ENCODE results near the gene PLD3.
"Not testable (repeated sequence)": the region's sequence is repeated elsewhere in the genome, so short reads cannot be mapped to it uniquely, and the experiment has no call there.

PLD3 gene

GRCh38 chr19:40348125-40348913 is at the start of gene PLD3, which contains the start of gene C19orf47:
Gene PLD3, plus strand, starts transcription at chr19:40348695. Its CDS starts 17,789 bp downstream, at chr19:40366484.
Gene C19orf47, minus strand, starts transcription at chr19:40348397. Its CDS starts 6,540 bp downstream, at chr19:40341857.
- peak; percentile 80 for FAIRE-seq

GRCh38 chr19:40300668-40301067 is 47.8 kb upstream of the PLD3 start:
- no peak for FAIRE-seq

- no peak for FAIRE-seq
Measured at GRCh38 chr19:40302224-40303011, 46.1 kb upstream of the PLD3 start.

DNA sequence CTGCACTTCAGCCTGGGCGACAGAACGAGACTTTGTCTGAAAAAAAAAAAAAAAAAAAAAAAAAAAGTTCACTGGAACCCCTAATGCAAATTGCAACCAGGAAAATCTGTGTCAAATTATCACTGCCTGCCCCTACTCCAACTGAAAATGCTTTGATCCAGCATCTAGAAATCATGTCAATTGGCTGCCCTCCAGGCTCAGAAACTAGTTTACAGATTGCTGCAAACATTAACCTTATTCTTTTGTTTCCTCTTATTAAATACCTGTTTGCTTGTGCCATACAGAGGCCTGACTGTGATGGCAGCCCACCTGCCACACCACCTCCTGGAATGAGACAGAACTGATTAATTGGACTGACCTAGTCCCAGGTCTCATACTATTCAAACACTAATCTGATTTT is 44.7 kb upstream of the PLD3 start:
- no peak for FAIRE-seq

GRCh38 chr19:40304306-40304705 is 44.2 kb upstream of the PLD3 start:
- FAIRE-seq, result no peak

DNA sequence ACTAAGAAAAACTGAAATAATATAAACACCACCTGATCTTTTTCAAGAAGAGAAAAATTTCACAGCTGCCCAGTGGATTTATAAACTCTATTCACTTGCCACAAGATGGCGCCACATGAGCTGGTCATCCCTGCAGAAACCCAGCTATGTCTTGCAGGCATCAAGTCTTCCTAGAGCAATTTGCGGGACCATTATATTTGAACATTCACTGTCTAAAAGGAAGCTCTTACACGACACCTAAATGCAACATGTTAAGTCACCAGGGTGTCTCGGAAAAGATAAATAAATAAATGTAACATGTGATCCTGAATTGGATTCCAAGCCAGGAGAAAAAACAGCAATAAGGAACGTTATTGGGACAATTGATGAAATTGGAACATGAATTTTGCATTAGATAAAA is 43.1 kb upstream of the PLD3 start:
- FAIRE-seq, result peak; percentile 82

DNA sequence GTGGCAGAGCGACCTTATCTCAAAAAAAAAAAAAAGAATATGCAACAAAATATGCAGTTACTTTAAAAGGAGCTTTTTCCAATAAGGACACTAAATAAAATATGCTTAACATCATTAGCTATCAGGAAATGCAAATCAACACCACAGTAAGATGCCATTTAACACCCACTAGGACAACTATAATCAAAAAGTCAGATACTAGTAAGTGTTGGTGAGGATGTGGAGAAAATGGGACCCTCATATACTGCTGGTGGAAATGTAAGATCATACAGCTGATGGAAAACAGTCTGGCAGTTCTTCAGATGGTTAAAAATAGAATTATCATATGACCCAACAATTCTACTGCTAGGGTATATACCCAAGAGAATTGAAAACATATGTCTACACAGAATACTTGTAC is 38.8 kb upstream of the PLD3 start:
- no peak for FAIRE-seq

DNA sequence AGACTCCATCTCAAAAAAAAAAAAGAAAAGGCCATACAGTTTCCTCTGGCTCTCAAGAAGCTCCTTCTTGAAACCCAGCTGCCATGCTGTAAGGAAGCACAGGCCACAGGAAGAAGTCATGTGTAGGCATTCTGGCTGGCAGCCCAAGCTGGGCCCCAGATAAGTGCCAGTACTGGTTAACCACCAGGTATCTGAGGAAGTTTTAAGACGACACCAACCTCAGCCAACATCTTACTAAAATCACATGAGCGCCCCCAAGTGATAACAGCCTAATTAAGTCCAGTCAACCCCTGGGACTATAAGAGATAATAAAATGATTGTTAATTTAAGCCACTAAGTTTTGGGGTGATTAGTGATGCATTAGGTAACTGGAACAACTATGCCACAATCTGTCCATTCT is 36.0 kb upstream of the PLD3 start:
- no peak for FAIRE-seq

- no peak for FAIRE-seq
Measured at GRCh38 chr19:40313229-40313983, 35.1 kb upstream of the PLD3 start.

DNA sequence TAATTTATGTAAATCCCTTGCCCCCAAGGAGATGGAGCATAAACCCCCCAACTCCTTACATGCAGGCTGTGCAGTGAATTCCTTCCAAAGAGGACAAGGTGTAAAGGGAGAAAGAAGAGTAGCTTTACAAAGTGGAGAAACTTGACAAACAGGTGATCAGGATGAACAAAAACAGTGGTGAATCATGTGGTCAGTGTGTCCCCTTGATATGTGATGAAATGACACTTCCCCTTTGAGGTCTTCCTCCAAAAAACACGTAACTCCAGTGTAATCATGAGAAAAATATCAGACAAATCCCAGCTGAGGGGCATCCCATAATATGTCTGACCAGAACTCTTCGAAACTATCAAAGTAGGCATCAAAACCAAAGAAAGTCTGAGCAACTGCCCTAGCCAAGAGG is 33.8 kb upstream of the PLD3 start:
- FAIRE-seq, result no peak

DNA sequence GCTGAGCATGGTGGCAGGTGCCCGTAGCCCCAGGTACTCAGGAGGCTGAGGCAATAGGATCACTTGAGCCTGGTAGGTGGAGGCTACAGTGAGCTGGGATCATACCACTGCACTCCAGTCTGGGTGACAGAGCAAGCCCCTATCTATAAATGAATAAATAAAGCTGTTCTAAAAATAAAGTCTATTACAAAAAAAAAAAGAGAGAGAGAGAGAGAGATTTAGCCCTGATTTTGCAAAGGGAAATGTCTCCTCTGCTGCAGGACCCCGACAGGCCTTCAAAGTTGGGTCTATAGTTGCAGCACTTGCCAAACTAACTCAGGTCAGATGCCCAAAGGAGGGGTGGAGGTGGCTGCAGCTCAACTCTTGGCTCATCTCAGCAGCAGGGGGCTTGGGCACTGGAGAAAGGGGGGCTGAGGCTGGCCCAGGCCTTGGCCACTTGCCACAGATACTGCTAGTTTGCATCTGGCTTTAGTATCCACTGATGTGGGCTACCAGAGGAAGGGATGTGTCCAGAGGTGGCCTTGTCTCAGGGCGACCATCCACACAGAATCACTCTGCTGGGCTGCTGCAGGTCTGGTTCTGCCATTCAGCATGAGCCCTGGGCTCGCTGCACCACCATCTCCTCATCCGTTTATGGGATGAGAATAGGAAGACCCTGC is 32.6 kb upstream of the PLD3 start:
- no peak for FAIRE-seq

DNA sequence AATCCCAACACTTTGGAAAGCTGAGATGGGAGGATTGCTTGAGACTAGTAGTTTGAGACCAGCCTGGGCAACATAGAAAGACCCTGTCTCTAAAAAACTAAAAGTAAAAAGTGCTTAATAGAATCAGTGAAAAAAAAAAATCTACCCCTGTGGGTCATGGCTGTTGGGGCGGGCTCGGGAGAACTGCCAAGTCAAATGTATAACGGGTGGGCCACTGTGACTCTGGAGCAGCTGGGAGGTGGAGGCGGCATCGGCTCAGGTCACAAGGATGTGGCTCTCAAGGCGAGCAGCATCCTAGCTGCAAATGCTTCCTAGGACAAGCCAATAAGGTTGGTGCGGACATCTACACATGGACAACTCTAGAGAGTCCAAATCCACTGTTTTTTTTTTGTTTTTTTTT is 31.2 kb upstream of the PLD3 start:
- FAIRE-seq, result no peak

DNA sequence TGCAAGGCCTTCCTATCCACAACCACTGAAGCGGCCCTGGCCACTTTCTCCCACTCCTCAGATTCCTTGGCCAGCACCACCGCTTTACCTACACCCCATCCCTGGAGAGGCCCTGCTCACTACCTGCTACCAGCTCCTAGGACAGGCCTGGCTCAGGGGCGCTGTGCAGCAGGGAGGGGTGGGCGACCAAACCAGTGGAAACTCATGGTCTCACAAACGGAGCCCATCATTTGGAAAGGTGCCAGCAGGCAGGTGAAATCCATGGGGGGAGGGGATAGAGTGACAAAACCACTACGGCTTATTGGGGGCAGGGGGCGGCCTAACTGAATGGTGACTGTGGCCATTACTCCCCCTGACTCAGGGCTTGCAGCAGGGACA is 27.9 kb upstream of the PLD3 start:
- no peak for FAIRE-seq

GRCh38 chr19:40321076-40321475 is 27.4 kb upstream of the PLD3 start:
- FAIRE-seq, result no peak

- FAIRE-seq, result no peak
Measured at GRCh38 chr19:40321566-40322270, 26.8 kb upstream of the PLD3 start.

GRCh38 chr19:40322271-40322610 is 26.3 kb upstream of the PLD3 start:
- FAIRE-seq, result no peak

- FAIRE-seq, result no peak
Measured at GRCh38 chr19:40322951-40323615, 25.4 kb upstream of the PLD3 start.

DNA sequence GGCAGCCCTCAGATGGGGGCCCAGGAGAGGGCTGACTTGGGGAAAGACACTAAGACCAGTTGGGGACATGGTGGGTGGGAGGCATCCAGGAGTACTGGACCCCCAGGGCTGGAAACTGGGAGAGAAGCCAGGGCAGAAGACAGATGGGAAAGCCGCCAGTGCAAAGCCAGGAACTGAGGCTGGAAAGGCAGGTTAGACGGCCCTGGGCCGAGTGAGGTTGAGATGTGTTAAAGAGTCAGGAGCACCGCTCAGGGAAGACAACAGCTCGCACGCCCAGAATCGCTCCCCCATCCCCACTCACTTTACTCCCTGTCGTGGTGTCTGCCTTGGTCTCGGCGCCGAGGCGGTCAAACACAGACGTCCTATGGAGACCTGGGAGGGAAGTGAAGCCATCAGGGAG is 24.8 kb upstream of the PLD3 start:
- no peak for FAIRE-seq

DNA sequence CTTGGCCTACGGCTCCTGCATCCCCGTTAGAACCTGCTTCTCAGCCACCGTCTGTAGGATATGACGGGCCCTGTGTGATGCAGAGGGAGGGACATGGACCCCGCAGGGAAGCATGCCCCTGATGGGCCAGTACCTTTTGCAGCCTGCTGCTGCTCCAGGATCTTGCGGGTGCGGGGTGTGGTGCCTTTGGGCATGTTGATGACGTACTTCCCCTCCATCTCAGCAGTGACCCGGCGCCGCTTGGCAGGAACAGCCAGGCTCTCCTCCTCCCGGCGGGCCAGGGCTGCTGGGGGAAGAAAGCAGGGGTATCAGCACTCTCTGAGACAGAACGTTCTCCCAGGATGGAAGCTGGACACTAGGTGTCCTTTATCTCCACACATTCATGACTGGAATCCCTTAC is 22.3 kb upstream of the PLD3 start:
- FAIRE-seq, result no peak

DNA sequence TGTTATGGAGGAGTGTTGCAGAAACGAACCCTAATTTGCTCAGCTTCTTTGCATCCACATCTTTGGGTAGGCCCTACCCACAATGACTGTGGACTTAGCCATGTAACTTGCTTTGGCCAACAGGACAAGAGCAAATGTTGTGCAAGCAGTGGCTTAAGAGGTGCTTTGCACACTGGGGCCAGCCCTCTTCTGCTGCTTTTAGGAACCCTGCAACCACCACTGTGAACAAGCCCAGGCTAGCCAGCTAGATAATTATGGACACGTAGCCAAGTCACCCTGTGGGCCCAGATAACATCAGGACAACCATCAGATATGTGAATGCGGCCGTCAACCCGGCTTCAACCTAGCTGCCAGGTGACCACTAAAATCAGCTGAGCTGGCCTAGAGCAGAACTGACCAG is 17.4 kb upstream of the PLD3 start:
- FAIRE-seq, result no peak

DNA sequence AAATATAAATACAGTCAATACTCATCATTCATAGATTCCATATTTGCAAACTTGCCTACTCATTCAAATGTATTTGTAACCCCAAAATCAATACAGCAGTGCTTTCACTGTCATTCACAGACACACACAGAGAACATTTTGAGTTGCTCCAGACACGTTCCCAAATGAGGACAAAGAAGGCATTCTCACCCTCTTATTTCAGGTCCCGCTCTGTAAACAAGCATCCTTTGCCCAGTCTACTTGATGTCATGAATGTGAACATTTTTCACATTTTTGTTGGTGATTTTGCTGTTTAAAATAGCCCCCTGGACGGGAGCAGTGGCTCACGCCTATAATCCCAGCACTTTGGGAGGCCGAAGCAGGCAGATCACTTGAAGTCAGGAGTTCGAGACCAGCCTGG is 15.8 kb upstream of the PLD3 start:
- no peak for FAIRE-seq

DNA sequence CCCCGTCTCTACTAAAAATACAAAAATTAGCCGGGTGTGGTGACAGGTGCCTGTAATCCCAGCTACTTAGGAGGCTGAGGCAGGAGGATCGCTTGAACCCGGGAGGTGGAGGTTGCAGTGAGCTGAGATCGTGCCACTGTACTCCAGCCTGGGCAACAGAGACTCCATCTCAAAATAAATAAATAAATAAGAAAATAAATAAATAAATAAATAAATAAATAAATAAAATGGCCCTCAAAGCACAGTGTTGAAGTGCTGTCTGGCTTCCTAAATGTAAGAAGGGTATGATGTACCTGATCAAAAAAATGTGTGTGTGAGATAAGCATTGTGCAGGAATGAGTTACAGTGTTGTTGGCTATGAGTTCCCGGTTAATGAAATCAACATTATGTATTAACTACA is 15.4 kb upstream of the PLD3 start:
- not testable (repeated sequence) for FAIRE-seq
